Nephron (organoid): Measurements from ENCODE around the gene GMDS.

Experiments used
- H3K27ac Mint-ChIP-seq, 3 experiments: 2 replicates each; pipeline ENCODE4 v1.8.0; 2020; ENCODE audit warnings: mixed read lengths in 3 of 3, mild to moderate bottlenecking in 2 of 3, moderate library complexity in 1 of 3
- H3K27me3 Mint-ChIP-seq: 2 replicates; pipeline ENCODE4 v1.8.0; 2021; ENCODE audit warnings: low read depth, mild to moderate bottlenecking, moderate library complexity, mixed read lengths
- H3K36me3 Mint-ChIP-seq: 2 replicates; pipeline ENCODE4 v1.8.0; 2020; ENCODE audit warnings: low read depth, mixed read lengths
- H3K4me1 Mint-ChIP-seq: 2 replicates; pipeline ENCODE4 v1.8.0; 2020; ENCODE audit warnings: mixed read lengths
- H3K4me3 Mint-ChIP-seq, 3 experiments: 2 replicates each; pipeline ENCODE4 v1.8.0; 2020; ENCODE audit warnings: mild to moderate bottlenecking in 3 of 3, mixed read lengths in 3 of 3, moderate library complexity in 2 of 3
- H3K9me3 Mint-ChIP-seq: 2 replicates; pipeline ENCODE4 v1.8.0; 2020; ENCODE audit warnings: mixed read lengths
- TF ChIP-seq, protein P1 (sequence below), 3 experiments: fragments of 200-600 bp; sonication (generic); IDR thresholded peaks; one replicate each; pipeline ENCODE4 v1.5.0; 2021; ENCODE audit warnings: antibody characterized with exemption in 3 of 3; ENCODE audit not compliant: unreplicated experiment in 3 of 3

GMDS gene

DNA sequence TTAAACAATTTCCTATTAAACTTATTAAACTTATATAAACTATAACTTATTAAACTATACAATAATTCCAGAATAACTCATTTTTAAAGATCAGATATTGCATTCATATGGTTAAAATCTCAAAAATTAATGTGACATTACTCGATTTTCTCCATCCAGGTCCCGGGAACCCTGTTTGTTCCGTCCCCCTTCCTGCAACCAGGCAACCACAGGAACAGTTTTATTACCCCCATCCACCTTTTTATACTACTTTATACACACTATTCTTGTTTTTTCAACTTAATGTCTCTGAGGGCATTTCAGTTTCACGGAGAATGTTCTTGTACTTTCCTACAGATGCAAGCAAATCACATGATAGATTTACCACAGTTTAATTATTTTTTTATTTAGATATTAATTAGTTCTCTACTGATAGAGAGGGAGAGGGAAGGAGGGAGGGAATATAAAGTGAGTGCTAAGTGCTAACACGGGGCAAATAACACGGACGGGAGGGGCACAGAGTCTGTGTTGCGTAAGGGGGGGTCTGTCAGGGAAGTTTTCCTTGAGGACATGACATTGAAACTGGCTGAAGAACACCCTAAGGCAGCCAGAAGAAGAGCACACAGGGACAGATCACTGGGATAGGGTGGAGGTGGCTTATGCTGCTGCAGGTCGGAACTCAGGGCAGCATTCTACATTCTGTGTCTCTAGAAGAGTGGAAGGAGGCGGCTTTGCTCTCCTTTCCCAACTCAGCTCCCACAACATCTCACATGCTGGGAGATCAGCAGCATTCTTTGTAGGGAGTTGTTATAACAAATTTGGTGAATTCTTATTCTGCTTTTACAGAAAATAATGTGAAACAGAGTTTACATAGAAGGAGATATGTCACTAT, 410.5 kb downstream of the GMDS start:
- H3K4me3 Mint-ChIP-seq = peak overlapping the region in 2 of 3 experiments; percentile 33 to 40
- H3K27ac Mint-ChIP-seq = peak overlapping the region; percentile 56 to 91 (median 91)
- peaks cover 4% of the 10 kb centered on the region for H3K27me3 Mint-ChIP-seq
- TF ChIP-seq, protein P1, sequence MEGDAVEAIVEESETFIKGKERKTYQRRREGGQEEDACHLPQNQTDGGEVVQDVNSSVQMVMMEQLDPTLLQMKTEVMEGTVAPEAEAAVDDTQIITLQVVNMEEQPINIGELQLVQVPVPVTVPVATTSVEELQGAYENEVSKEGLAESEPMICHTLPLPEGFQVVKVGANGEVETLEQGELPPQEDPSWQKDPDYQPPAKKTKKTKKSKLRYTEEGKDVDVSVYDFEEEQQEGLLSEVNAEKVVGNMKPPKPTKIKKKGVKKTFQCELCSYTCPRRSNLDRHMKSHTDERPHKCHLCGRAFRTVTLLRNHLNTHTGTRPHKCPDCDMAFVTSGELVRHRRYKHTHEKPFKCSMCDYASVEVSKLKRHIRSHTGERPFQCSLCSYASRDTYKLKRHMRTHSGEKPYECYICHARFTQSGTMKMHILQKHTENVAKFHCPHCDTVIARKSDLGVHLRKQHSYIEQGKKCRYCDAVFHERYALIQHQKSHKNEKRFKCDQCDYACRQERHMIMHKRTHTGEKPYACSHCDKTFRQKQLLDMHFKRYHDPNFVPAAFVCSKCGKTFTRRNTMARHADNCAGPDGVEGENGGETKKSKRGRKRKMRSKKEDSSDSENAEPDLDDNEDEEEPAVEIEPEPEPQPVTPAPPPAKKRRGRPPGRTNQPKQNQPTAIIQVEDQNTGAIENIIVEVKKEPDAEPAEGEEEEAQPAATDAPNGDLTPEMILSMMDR (IDR thresholded peaks at IDR 0.05; ENCODE audit: unreplicated experiment in 3 of 3) = no peak
- H3K4me1 Mint-ChIP-seq = peaks cover 76% of the 10 kb centered on the region
- H3K9me3 Mint-ChIP-seq = no peaks in the 10 kb centered on the region
- H3K36me3 Mint-ChIP-seq = peaks cover 3% of the 10 kb centered on the region

DNA sequence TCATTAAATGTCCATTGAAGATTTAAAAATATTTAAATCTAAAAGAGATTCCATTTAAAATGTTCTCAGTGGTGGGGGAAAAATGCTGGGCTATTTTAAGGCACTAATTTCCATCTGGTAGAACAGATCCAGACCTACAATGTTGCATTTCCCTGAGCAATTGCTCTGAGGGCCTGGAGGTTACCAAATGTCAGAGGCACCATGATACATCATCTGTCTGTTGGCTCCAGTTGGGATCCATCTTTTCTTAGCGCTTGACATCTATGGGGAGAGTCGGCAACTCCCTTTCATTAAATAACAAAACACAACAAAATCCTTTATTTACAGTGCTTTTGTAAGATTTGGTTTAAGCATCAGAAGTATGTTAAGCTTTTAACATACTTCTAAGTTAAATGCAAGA, 411.2 kb downstream of the GMDS start:
- peaks cover 70% of the 10 kb centered on the region for H3K4me1 Mint-ChIP-seq
- peak overlapping the region in 1 of 3 experiments; percentile 44 for H3K4me3 Mint-ChIP-seq
- H3K9me3 Mint-ChIP-seq = peaks cover 4% of the 10 kb centered on the region
- peak overlapping the region; percentile 56 to 91 (median 91) for H3K27ac Mint-ChIP-seq
- no peaks in the 10 kb centered on the region for H3K27me3 Mint-ChIP-seq
- peaks cover 7% of the 10 kb centered on the region for H3K36me3 Mint-ChIP-seq
- TF ChIP-seq, protein P1 (IDR thresholded peaks at IDR 0.05; ENCODE audit: unreplicated experiment in 3 of 3) = no peak

- peaks cover 13% of the 10 kb centered on the region for H3K9me3 Mint-ChIP-seq
- peaks cover 16% of the 10 kb centered on the region for H3K36me3 Mint-ChIP-seq
- TF ChIP-seq, protein P1 (IDR thresholded peaks at IDR 0.05; ENCODE audit: unreplicated experiment in 3 of 3) = no peak
- peaks cover 59% of the 10 kb centered on the region for H3K4me1 Mint-ChIP-seq
- peak overlapping the region; percentile 50 to 87 (median 81) for H3K27ac Mint-ChIP-seq
- peaks cover 2% of the 10 kb centered on the region for H3K27me3 Mint-ChIP-seq
- H3K4me3 Mint-ChIP-seq = peak overlapping the region in 2 of 3 experiments; percentile 37 to 41
Measured at GRCh38 chr6:1832844-1833787, 412.3 kb downstream of the GMDS start.

- Mint-ChIP-seq H3K36me3 (peaks cover 24% of the 10 kb centered on the region), H3K4me1 (peaks cover 51% of the 10 kb centered on the region), H3K27ac (peak overlapping the region; percentile 50 to 87 (median 81)), H3K4me3 (no peak overlapping the region), H3K27me3 (peaks cover 9% of the 10 kb centered on the region), H3K9me3 (peaks cover 21% of the 10 kb centered on the region)
- TF ChIP-seq, protein P1 (IDR thresholded peaks at IDR 0.05; ENCODE audit: unreplicated experiment in 3 of 3) = no peak
Measured at GRCh38 chr6:1832358-1832757, 413.0 kb downstream of the GMDS start.

GRCh38 chr6:1827984-1828793, 417.2 kb downstream of the GMDS start:
- H3K4me3 Mint-ChIP-seq = no peak overlapping the region
- peaks cover 18% of the 10 kb centered on the region for H3K4me1 Mint-ChIP-seq
- H3K9me3 Mint-ChIP-seq = peaks cover 24% of the 10 kb centered on the region
- H3K27me3 Mint-ChIP-seq = peaks cover 9% of the 10 kb centered on the region
- TF ChIP-seq, protein P1 (IDR thresholded peaks at IDR 0.05; ENCODE audit: unreplicated experiment in 3 of 3) = no peak
- no peak overlapping the region for H3K27ac Mint-ChIP-seq
- H3K36me3 Mint-ChIP-seq = peaks cover 25% of the 10 kb centered on the region
